ENCODE measurements around the gene FKBP15. TPM values are rescaled to one million over a fixed set of nuclear protein-coding genes. Genes with fewer than 3 reads are reported as not detected.
"Not testable (repeated sequence)": the region's sequence is repeated elsewhere in the genome, so short reads cannot be mapped to it uniquely, and the experiment has no call there.

The FKBP15 gene
- total RNA-seq, 1 donor from 2014 or later, result 84.6 TPM

- Histone ChIP-seq H3K27me3 (ENCODE audit: low read depth) (no peaks in the 10 kb centered on the region), H3K36me3 (peaks cover 31% of the 10 kb centered on the region), H3K9me3 (no peaks in the 10 kb centered on the region), H3K27ac (no peak overlapping the region), H3K4me1 (no peaks in the 10 kb centered on the region), H3K4me3 (no peak overlapping the region)
- DNase-seq (no peak), ATAC-seq (no peak)
- no peak for TF ChIP-seq CTCF (IDR thresholded peaks at IDR 0.05)
- intact Hi-C loops (cut with DNase I), result no loop called here
These were observed 33.9 kb upstream of the FKBP15 start for GRCh38 chr9:113254991-113255390.

GRCh38 chr9:113250807-113251206 lies 29.7 kb upstream of the FKBP15 start:
- no peak for ATAC-seq
- no peaks in the 10 kb centered on the region for H3K9me3 ChIP-seq

GRCh38 chr9:113249661-113250060 lies 28.6 kb upstream of the FKBP15 start:
- H3K27me3 ChIP-seq (ENCODE audit: low read depth); DNase-seq; H3K36me3 ChIP-seq; intact Hi-C loops (cut with DNase I); ATAC-seq; H3K27ac ChIP-seq; H3K4me3 ChIP-seq; H3K9me3 ChIP-seq; H3K4me1 ChIP-seq: not testable (repeated sequence)

More at GRCh38 chr9:113250807-113251206, 29.7 kb upstream of the FKBP15 start:
- intact Hi-C loops (cut with DNase I), result no loop called here
- TF ChIP-seq CTCF (IDR thresholded peaks at IDR 0.05), result no peak
- H3K4me1 ChIP-seq, result peaks cover 3% of the 10 kb centered on the region
- no peaks in the 10 kb centered on the region for H3K36me3 ChIP-seq
- no peaks in the 10 kb centered on the region for H3K27me3 ChIP-seq (ENCODE audit: low read depth)
- no peak for DNase-seq
- no peak overlapping the region for H3K4me3 ChIP-seq
- no peak overlapping the region for H3K27ac ChIP-seq

- Histone ChIP-seq H3K9me3 (no peaks in the 10 kb centered on the region), H3K27me3 (ENCODE audit: low read depth) (no peaks in the 10 kb centered on the region), H3K4me3 (no peak overlapping the region), H3K36me3 (no peaks in the 10 kb centered on the region), H3K27ac (no peak overlapping the region), H3K4me1 (peaks cover 6% of the 10 kb centered on the region)
- intact Hi-C loops (cut with DNase I), result no loop called here
- no peak for TF ChIP-seq CTCF (IDR thresholded peaks at IDR 0.05)
- ATAC-seq, result no peak
- no peak for DNase-seq
These were observed 26.6 kb upstream of the FKBP15 start for GRCh38 chr9:113247640-113248039.

DNA sequence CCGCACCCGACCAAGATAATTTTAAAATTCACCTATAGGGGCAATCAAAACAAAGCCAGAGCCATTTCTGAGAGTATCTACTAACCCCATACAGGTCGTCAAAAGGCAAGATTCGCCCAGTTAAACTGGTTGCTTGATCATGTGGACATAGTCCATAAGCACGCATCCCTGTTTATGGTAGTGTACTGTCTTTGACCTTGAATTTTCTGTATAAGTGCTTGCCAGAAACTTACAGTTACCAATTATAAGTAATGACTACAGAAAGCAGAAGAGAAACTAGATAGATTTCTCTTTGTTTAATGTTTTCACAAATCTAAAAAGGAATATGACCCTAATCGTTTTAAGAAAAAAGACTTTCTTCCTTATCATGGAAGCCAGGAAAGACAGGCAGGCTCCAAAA lies 25.9 kb upstream of the FKBP15 start:
- Histone ChIP-seq H3K36me3 (no peaks in the 10 kb centered on the region), H3K9me3 (no peaks in the 10 kb centered on the region), H3K27ac (no peak overlapping the region), H3K27me3 (ENCODE audit: low read depth) (no peaks in the 10 kb centered on the region), H3K4me3 (no peak overlapping the region), H3K4me1 (peaks cover 6% of the 10 kb centered on the region)
- DNase-seq (no peak), ATAC-seq (no peak)
- intact Hi-C loops (cut with DNase I), result no loop called here
- TF ChIP-seq CTCF (IDR thresholded peaks at IDR 0.05), result no peak

DNA sequence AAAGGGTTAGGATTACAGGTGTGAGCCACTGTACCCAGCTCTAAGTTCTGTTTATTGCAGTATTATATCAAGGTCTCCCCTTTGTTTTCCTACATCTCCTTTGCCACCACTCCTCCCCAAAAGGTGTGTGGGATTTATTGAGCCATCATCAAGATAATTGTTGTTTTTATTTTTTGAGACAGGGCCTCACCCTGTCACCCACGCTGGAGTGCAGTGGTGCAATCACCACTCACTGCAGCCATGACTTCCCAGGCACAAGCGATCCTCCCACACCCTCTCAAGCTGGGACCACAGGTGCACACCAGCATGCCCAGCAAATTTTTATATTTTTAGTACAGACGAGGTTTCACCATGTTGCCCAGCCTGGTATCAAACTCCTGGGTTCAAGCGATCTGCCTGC lies 24.8 kb upstream of the FKBP15 start:
- ATAC-seq, result no peak
- Histone ChIP-seq H3K9me3 (no peaks in the 10 kb centered on the region), H3K4me3 (no peak overlapping the region), H3K4me1 (peaks cover 6% of the 10 kb centered on the region), H3K27ac (no peak overlapping the region), H3K36me3 (no peaks in the 10 kb centered on the region), H3K27me3 (ENCODE audit: low read depth) (no peaks in the 10 kb centered on the region)
- no peak for TF ChIP-seq CTCF (IDR thresholded peaks at IDR 0.05)
- DNase-seq, result no peak
- intact Hi-C loops (cut with DNase I), result no loop called here

Measured in lower lobe of right lung (tissue), 2 donors.